HL-60/S4 treated with phorbol 12-myristate 13-acetate at 8.2 ng/mL for 4 days and 3 days (cell line): ENCODE data around the gene HMCN2.
"Not testable (repeated sequence)": the region's sequence is repeated elsewhere in the genome, so short reads cannot be mapped to it uniquely, and the experiment has no call there.

ENCODE experiments used
- in situ Hi-C: fragments of 300-500 bp; cut with MboI; formaldehyde crosslinking; loops from 2 replicates; pipeline ENCODE4 v1.15.0; 2022; ENCODE audit warnings: low sequenced_read_pairs

The HMCN2 gene

DNA sequence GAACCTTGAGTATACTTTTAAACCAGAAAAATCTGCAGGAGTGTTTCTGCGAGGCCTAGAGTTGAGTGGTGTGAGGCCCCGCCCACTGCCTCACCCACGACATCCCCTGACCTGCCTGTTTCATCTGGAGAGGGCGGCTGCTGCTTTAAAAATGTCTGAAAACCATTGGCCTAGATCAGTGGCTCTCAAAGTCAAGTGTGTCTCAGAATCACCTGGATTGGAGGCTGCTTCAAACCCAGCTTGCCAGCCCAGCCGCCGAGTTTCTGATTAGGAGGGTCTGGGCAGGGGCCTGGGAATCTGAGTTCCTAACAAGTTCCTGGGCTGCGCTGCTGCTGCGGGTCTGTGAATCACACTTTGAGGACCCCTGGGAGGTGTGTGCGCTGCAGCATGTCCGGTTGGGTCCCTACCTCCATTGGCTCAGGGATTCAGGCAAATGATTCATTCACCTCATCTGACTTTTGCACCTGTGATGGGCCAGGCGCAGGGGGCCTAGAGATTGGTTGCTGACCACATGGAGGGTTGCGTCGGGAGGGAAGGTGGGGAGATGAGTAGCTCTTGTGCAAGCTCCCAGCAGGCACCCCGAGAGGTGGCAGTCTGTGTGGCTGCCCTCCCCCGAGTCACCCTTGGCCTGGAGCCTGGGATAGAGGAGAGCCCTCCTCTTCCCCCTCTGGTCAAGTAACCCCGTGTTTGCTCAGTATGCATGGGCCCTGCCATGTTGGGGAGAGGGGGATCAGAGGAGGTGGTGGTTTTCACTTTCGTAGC, 27.6 kb upstream of the HMCN2 start:
- in situ Hi-C loops, result loop anchor here (5.0 kb wide), 1 partner anchor 126 kb away; no protein-coding TSS in a partner anchor

DNA sequence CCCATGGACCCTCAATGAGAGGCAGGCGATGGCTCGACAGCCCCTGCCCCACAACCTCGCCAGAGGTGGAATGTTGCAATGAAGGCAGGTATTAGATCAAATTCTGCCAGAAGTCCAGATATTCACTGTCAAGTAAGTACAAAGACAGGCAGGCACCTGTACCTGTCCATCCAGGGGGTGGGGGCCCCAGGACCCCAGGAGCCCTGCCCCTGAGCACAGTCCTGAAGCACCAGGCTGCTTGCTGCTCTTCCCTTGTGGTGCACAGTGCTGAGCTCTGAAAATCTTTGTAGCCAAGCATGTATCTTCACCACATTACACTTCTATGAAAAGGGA, 26.2 kb upstream of the HMCN2 start:
- in situ Hi-C loops, result loop anchor here (5.0 kb wide), 1 partner anchor 127 kb away; no protein-coding TSS in a partner anchor

DNA sequence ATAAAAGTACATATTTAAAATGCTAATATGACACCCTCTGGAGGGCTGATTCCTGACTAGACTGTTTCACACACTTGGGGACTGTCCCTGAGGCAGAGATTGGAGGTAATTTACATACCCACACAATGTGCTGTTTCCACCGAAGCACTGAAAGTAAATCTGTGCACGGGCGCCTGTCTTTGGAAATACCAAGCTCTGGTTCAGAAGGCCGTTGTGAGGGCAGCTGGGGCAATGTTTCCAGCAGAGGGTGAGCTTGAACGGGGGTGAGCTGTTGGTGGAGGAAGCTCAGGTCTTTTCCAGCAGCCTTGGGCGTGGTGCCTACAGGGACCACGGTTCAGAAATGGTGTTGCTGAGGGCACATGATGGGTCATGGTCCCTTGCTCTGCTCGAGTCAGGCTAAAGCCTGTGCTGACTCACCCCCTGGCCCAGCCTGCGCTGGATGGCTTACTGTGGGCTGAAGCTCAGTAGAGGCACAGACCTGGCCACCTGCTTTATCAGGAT, 25.8 kb upstream of the HMCN2 start:
- in situ Hi-C loops, result loop anchor here (5.0 kb wide), 1 partner anchor 127 kb away; no protein-coding TSS in a partner anchor

DNA sequence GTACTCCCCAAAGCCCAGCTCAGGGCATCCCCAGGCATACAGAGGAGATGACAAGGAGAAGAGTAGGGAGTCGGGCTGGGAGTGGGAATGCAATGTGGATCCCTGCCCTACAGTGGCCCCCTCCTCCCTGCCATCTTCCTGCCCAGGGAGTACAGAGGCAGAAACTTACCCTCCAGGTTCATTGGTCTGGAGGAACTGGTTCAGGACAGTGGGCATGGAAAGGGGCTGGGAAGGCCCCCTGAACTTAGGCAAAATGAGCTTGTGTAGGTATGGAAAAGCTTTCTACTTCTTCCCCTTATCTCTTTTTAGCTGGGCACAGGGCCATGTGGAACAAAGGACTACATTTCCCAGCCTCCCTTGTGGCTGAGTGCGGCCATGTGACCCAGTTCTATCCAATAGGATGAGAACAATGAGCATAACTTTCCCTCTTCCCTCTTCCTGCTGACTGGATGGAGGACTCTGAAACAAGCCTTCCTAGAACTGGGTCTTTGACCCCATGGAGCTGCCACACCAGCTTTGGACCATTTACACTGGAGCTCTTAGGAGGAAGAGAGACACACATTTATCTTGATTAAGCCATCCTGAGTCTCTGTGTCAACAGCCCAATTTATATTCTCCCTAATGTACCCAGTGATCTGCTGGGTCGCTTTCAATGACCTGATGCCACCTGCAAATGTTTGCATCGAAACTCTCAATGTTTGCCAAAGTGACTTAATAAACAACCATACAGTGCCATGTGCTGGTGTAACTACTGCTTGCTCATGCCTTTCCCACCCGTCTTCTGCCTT, 25.0 kb upstream of the HMCN2 start:
- in situ Hi-C loops, result no loop called here

DNA sequence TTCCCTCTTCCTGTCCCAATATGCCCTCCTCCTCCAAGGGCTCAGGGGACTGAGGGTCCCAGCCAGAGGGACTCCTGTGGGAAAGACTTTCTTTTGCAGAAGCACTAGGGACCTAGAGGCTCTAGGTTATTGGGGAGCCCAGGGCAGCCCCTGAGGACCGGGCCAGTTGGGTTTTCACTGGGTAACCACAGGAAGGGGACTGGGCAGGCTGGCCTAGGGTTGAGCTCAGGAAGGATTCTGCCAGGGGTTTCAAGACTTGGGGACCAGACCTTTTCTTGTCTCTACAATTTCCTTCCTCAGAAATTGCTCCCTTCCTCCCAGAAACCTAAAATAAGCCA, 24.4 kb upstream of the HMCN2 start:
- in situ Hi-C loops, result no loop called here

DNA sequence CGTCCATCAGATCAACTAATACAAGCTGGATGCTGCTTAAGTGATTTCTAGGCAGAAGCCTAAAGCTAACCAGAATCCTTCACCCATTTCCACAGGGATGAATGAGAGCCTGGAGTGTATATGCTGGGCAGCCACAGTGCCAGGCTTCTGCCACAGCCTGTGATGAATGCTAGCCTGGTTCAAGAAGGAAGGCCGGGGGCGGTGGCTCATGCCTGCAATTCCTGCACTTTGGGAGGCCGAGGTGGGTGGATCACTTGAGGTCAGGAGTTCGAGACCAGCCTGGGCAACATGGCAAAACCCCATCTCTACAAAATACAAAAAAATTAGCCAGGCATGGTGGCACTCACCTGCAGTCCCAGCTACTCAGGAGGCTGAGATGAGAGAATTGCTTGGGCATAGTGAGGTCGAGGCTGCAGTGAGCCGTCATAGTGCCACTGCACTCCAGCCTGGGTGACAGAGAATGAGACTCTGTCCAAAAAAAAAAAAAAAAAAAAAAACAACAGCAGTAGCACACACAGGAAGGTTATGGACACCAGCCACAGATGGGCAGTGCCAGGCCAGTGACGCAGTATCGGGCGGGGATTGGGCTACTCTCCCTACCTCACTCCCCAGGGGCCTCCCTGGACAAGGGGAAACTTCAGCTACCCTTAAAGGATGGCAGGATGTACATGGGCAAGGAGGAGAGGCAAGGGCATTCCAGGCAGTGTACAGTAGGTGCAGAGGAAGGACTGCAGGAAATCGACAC, 23.1 kb upstream of the HMCN2 start:
- in situ Hi-C loops, result no loop called here

DNA sequence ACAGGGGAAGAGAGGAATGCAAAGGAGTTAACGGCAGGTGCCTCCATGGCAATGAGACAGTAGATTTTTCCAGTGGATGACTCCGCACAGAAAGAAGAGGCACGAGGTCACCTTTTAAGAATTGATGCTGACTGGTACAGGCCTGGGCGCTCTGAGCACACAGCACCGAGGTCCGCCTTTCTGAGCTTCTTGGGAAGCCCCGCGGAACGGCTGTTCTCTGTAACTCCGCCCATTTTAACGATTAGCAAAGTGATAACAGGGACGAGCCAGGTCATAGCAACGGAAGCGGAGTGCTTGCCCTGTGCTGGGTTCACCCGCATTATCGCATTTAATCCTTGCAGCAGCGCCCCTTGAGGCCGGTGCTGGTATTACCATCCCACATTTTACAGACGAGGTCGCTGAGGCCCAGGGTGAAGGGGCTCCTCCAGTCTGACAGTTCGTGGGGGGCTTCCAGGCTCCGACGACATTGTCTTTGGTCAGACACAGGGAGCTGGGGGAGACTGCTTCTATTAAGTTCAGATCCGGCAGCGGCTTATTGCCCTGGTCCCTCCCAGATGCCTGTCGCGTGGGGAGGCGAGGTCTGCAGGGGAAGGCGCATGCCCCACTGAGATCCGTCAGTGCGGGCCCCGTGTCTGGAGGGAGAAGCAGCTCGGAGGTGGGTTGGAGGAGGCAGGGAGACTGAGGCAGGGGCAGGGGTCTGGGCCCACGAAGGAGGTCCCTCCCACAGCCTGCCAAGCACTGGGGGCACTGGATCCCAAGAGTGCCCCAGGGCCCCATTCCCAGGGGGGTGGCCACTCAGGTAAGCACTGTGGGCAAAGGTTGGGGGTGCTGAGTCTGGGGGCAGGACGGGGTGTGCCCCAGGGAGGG, 22.3 kb upstream of the HMCN2 start:
- in situ Hi-C loops, result no loop called here

DNA sequence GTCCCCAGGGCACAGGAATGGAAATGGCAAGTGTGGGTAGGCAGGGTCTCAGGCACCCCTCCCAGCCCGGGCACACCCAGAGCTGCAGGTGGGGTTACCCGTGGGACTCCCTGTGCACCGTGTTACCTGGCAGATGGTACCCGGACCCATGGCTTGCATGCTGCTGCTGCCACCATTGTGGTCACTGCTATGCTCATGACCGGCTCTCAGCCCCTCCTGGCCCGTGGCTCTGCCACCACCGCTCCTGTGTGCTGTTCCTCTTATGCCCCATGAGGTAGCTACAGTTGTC, 21.7 kb upstream of the HMCN2 start:
- in situ Hi-C loops, result no loop called here

DNA sequence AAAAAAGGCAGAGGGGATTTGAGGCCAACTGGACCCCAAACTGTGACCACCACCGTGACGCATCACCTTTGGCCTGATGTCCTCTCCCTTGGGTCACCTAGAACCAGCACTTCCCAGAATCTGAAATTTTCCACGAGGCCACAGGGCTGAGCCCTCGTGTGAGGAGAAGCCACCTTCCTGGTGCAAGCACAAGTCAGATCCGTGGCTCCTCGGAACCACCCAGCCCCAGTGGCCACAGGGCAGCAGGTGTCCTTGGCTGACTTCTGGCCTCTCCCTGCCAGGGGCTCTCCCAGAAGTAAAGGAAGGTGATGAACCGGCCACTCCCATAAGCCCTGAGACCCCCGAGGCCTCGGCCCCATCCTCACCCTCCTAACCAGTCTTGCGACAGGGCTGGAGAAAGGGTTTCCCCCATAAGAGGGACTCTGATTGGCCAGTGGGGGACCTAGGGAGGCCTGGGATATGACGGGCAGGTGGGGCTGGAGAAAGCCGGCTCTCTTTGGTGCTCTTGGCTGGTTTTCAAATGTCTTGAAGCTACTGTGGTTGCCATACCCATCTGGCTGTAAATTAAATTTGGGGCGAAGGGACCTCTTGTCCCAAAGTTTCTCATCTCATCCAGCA, 20.9 kb upstream of the HMCN2 start:
- in situ Hi-C loops, result no loop called here

DNA sequence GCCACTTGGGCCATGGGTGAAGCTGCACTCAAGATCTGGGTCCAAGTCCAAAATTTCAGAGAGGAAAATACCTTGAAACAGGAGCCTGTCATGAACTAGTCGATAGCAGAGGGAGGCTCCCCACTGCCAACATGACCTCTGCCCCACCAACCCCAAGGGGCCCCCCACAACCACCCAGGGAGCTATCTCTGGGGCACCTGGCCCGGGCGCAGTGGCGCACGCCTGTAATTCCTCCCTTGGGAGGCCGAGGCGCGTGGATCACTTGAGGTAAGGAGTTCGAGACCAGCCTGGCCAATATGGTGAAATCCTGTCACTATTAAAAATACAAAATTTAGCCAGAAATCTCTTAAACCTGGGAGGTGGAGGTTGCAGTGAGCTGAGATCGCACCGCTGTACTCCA, 20.1 kb upstream of the HMCN2 start:
- in situ Hi-C loops, result no loop called here

DNA sequence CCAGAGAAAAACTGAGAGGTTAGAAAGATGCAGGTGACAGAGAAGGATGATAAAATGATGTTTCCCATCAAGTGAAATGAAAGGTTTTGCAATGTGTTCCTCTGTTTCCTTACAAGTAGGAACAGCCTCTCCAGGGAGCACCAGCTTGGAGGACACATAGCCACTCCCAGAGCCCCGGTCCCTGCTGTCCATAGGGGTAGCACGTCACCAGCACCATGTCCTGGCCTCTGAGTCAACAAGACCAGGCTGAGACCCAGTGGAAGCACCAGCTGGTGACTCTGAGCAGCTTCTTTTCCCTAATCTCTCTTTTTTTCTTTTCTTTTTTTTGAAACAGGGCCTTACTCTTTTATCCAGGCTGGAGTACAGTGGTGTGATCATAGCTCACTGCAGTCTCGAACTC, 19.4 kb upstream of the HMCN2 start:
- in situ Hi-C loops, result no loop called here

DNA sequence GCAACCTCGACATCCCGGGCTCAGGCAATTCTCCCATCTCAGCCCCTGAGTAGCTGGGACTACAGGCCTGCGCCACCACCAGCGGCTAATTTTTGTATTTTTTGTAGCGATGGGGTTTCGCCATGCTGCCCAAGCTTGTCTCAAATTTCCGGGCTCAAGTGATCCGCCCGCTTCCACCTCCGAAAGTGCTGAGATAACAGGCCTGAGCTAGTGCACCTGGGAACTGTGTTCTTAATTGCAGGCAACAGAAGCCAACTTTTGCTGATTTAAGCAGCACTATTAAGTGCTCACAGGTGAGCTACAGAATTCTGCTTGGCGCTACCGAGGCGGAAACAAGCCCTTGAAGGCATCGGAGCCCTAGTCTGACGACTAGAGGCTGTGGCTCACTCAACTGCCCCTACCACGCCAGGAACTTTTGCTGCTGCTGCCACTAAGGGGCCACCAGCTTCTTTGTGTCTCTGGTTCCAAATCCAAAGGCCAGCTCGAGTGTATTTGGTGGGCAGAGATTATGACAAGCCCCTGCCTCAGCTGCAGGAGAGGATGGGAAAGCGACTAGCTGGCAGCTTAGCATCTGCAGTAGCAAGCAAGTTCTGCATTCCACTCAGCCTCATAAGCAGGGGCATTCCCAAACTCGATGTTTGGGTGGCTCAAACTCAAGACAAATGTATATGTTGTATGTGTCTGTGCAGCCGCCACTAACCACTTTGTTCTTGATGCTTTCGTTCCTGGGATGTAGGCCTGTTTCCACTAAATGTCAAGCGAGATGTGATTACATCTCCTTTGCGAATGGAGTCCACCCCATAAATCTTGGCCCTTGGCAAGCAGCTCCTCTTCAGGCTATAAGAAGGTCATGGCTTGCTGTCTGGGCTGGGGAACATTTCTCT, 10.6 kb upstream of the HMCN2 start:
- in situ Hi-C loops, result no loop called here

DNA sequence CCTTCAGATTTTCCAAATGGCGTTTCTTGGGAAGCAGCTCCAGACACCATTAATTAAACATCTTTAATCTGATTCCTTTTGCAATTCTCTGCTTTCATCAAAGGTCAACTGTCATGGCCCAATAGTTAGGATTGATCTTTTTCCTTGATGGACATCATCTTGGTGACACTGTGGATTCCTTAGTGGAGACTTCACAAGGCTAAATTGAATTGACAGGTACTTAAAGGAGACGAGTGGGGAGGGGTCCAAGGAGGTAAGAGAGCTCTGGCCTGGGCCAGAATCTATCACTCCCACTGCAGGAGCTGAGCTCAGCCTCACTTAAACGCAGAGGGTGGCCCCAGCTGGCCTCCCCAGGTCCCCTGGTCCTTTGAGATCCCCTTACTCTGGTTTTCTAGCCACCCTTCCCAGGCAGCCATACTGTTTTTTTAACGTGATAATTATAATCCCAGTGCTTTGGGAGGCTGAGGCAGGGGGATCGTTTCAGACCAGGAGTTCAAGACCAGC, 9.9 kb upstream of the HMCN2 start:
- in situ Hi-C loops, result no loop called here

DNA sequence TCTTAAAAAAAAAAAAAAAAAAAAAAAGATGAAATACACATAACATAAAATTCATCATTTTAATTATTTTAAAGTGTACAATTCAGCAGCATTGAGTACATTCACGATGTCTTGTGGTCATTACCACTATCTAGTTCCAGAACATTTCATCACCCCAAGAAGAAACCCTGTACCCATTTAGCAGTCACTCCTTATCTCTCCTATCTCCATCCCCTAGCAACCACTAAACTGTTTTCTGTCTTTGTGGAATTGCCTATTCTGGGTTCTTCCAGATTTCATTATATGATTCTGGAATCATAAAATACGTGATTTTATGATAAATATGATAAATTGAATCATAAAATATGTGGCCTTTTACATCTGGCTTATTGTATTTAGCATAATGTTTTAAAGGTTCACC, 8.9 kb upstream of the HMCN2 start:
- in situ Hi-C loops, result no loop called here

DNA sequence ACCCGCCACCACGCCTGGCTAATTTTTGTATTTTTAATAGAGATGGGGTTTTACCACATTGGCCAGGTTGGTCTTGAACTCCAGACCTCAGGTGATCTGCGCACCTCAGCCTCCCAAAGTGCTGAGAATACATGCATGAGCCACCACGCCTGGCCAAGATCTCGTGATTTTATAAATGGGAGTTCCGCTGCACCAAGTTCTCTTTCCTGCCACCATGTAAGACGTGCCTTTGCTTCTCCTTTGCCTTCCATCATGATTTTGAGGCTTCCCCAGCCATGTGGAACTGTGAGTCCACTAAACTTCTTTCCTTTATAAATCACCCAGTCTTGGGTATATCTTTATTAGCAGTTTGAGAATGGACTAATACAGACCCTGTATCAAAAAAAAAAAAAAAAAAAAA, 7.4 kb upstream of the HMCN2 start:
- in situ Hi-C loops, result not testable (repeated sequence)

DNA sequence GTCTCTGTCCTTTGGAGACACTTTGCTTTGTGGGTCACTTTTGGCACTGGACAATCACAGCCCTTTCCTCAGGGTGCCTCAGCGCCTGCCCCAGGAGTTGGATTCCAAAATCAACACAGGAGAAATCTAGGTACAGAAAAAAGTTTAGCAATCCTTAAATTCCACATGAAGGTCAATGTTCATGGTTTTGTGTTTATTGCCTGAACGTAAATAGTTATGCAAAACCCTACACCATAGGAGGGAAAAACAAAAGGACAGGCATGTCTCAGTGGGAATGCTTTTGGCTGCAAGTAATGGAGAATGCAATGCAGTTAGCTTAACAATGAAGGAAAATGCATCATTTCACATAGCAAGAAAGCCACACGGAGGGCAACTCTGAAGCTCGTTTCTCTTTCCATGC, 6.5 kb upstream of the HMCN2 start:
- in situ Hi-C loops, result no loop called here

DNA sequence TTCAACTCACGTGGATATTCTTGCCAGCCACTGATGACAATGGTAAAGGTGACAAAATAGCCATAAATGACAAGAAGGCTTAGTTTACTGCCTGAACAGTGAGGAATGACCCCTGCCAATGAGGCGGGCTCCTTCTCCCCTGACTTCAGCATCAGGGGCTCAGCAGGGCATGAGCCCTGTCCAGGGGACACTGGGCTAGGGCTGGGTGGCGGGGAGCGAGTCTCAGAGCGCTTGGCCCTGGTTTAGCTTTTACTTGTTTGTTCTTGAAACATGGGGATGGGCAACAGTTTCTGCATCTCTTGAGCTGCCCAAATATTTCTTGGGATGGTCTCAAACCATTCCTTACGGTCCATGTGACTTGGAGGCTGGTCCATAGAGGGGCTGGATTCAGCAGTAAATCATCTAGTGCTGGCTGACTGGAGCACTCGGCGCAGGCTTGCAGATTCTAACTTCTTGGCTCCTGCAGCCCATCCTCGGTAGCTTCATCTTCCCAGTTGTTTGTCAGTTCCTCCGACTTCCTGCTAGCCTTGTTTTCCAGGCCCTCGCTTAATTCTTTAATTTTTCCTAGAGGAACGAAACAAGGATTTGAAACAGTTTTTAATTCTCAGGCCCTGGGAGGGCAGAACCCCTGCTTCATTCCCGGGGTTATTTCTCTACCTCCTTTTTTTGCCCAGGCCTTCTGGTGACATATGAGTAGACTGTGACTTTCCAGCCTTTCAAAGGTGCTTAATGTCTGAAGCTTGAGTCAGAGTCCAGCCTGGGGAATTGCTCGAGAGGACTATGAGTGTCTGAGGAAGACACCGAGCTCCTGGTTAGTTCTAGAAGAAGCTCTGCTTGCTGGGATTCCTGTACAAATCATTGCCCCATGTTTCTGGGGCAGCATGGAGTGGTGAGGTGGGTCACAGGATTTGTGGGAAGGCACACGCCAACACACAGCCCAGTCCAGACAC, 4.5 kb upstream of the HMCN2 start:
- in situ Hi-C loops, result no loop called here

DNA sequence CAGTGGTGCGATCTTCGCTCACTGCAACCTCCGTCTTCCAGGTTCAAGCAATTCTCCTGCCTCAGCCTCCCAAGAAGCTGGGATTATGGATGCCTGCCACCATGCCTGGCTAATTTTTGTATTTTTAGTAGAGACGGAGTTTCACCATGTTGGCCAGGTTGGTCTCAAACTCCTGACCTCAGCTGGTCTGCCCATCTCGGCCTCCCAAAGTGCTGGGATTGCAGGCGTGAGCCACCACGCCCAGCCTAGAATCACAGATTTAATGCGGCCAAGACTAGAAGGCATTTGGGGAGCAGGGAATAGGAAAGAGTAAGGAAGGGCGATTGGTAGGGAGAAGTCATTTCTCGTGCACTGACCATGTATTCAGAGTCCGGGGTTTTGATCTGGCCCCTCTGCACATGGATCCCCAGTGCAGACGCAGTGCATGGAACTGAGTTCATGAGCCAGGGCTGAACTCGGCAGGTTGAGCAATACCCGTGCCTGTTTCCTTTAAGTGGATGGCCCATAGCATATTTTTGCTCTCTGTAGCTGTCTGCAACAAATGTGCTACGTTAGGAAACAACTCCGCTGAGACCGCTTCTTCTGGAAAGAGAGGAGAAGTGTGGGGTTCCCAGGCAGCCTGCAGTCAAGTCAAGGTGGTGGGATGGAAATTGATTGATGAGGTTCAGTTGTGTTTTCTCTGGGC, 3.4 kb upstream of the HMCN2 start:
- in situ Hi-C loops, result no loop called here
